ENCODE measurements around the gene AVP.

Gene AVP

GRCh38 chr20:3107464-3108025, 23.0 kb upstream of the AVP start:
- in situ Hi-C loops (cut with MboI; ENCODE audit: low sequenced_read_pairs, unreplicated experiment): no loop called here
- no peak for TF ChIP-seq CTCF (IDR thresholded peaks at IDR 0.05; ENCODE audit: borderline replicate concordance, control extremely low read depth, extremely low read depth, insufficient read depth, missing control alignments)
- DNase-seq (ENCODE audit: low spot score): no peak

- TF ChIP-seq CTCF (IDR thresholded peaks at IDR 0.05; ENCODE audit: borderline replicate concordance, control extremely low read depth, extremely low read depth, insufficient read depth, missing control alignments): no peak
- in situ Hi-C loops (cut with MboI; ENCODE audit: low sequenced_read_pairs, unreplicated experiment): no loop called here
- no peak for DNase-seq (ENCODE audit: low spot score)
Measured at GRCh38 chr20:3106658-3107463, 22.3 kb upstream of the AVP start.

- TF ChIP-seq CTCF (IDR thresholded peaks at IDR 0.05; ENCODE audit: borderline replicate concordance, control extremely low read depth, extremely low read depth, insufficient read depth, missing control alignments): no peak
- in situ Hi-C loops (cut with MboI; ENCODE audit: low sequenced_read_pairs, unreplicated experiment): no loop called here
- DNase-seq (ENCODE audit: low spot score): no peak
Measured at GRCh38 chr20:3106185-3106584, 21.7 kb upstream of the AVP start.

- TF ChIP-seq CTCF (IDR thresholded peaks at IDR 0.05; ENCODE audit: borderline replicate concordance, control extremely low read depth, extremely low read depth, insufficient read depth, missing control alignments): no peak
- in situ Hi-C loops (cut with MboI; ENCODE audit: low sequenced_read_pairs, unreplicated experiment): no loop called here
- DNase-seq (ENCODE audit: low spot score): no peak
Measured at GRCh38 chr20:3105256-3106137, 21.0 kb upstream of the AVP start.

GRCh38 chr20:3103369-3104032, 19.0 kb upstream of the AVP start:
- in situ Hi-C loops (cut with MboI; ENCODE audit: low sequenced_read_pairs, unreplicated experiment): no loop called here
- TF ChIP-seq CTCF (IDR thresholded peaks at IDR 0.05; ENCODE audit: borderline replicate concordance, control extremely low read depth, extremely low read depth, insufficient read depth, missing control alignments): no peak

More at GRCh38 chr20:3103369-3104032, 19.0 kb upstream of the AVP start:
- no peak for DNase-seq (ENCODE audit: low spot score)
